GM12878 (cell line): ENCODE measurements around the gene ELANE. TPM values are rescaled to one million over a fixed set of nuclear protein-coding genes. Genes with fewer than 3 reads are reported as not detected.
"Not testable (repeated sequence)": the region's sequence is repeated elsewhere in the genome, so short reads cannot be mapped to it uniquely, and the experiment has no call there.

Source experiments
- ATAC-seq: fragments of 200-7000 bp; cut with Tn5 transposase; 3 replicates; pipeline ENCODE4 v1.9.1; 2020; ENCODE audit warnings: mild to moderate bottlenecking, moderate library complexity
- BruUV-seq: library from RNA; stranded (reverse); fragments of 400-500 nt; replicated peaks from 2 replicates; lab custom pipeline; 2021; lab: Mats Ljungman, UMichigan
- CTCF ChIA-PET: fragments of 300-600 bp; sonication (Branson Sonifier 250); formaldehyde crosslinking; extraction: SDS; loops from one replicate; lab custom pipeline; 2021; ENCODE audit warnings: inconsistent platforms; lab: Yijun Ruan, JAX
- POLR2A ChIA-PET: fragments of 350-600 bp; formaldehyde crosslinking; extraction: SDS; loops from one replicate; lab custom pipeline; 2021; ENCODE audit warnings: inconsistent platforms; lab: Charles Lee
- RAD21 ChIA-PET: fragments of 300-600 bp; sonication (Branson Sonifier 250); formaldehyde crosslinking; loops from one replicate; lab custom pipeline; 2023; ENCODE audit warnings: antibody characterized with exemption; ENCODE audit not compliant: unreplicated experiment; lab: Charles Lee
- SMC1A ChIA-PET: fragments of 300-600 bp; sonication (Branson Sonifier 250); formaldehyde crosslinking; loops from one replicate; lab custom pipeline; 2023; ENCODE audit not compliant: unreplicated experiment, uncharacterized antibody; lab: Charles Lee
- DNase-seq: peaks from one replicate; pipeline ENCODE4 v3.0.0-alpha.2; 2011; ENCODE audit warnings: low read depth, low spot score
- FAIRE-seq: peaks from 3 replicates; lab custom pipeline; 2011; peaks lifted over from hg19 to GRCh38; lab: Jason Lieb, UNC
- H2AFZ ChIP-seq: 2 replicates; pipeline ENCODE4 v1.6.0; 2011; ENCODE audit warnings: low read depth, low read length, control low read depth; ENCODE audit not compliant: control insufficient read depth
- H3K27ac ChIP-seq: 2 replicates; pipeline ENCODE4 v1.5.1; 2011; ENCODE audit warnings: control low read depth; ENCODE audit not compliant: control insufficient read depth, insufficient read depth
- H3K27me3 ChIP-seq, 2 experiments: replicated peaks in 1 of 2; 2 replicates each; pipeline versions ENCODE4 v1.6.0 to v1.6.1; 2011; ENCODE audit warnings: low read length in 1 of 2; ENCODE audit not compliant: control insufficient read depth in 2 of 2, insufficient read depth in 2 of 2
- H3K36me3 ChIP-seq, 2 experiments: 2 replicates each; pipeline ENCODE4 v1.5.1; 2011; ENCODE audit warnings: low read length in 1 of 2; ENCODE audit not compliant: control insufficient read depth in 2 of 2, insufficient read depth in 2 of 2
- H3K4me1 ChIP-seq: 2 replicates; pipeline ENCODE4 v1.6.1; 2011; ENCODE audit warnings: mild to moderate bottlenecking, low read length, moderate library complexity, mixed read lengths; ENCODE audit not compliant: control insufficient read depth, insufficient read depth
- H3K4me2 ChIP-seq: 2 replicates; pipeline ENCODE4 v1.6.0; 2011; ENCODE audit warnings: control low read depth; ENCODE audit not compliant: control insufficient read depth, insufficient read depth
- H3K4me3 ChIP-seq: fragments of 200-600 bp; sonication (generic); 2 replicates; pipeline ENCODE4 v1.5.1; 2016
- H3K79me2 ChIP-seq: 2 replicates; pipeline ENCODE4 v1.6.0; 2011; ENCODE audit warnings: low read length; ENCODE audit not compliant: control insufficient read depth, insufficient read depth
- H3K9ac ChIP-seq: 2 replicates; pipeline ENCODE4 v1.8.0; 2011; ENCODE audit warnings: low read length, control low read depth, mixed read lengths; ENCODE audit not compliant: control insufficient read depth, insufficient read depth
- H3K9me3 ChIP-seq: replicated peaks from 3 replicates; pipeline ENCODE4 v1.5.1; 2011; ENCODE audit warnings: mild to moderate bottlenecking, low read length; ENCODE audit not compliant: control insufficient read depth, insufficient read depth
- H4K20me1 ChIP-seq: 2 replicates; pipeline ENCODE4 v1.6.0; 2011; ENCODE audit not compliant: control insufficient read depth, insufficient read depth
- JUND ChIP-seq: IDR thresholded peaks from 2 replicates; pipeline ENCODE4 v1.6.1; 2012; ENCODE audit warnings: low read depth, mild to moderate bottlenecking, low read length, improper control_type of control experiment, moderate library complexity
- MTA2 ChIP-seq: fragments of 450-650 bp; IDR thresholded peaks from 2 replicates; pipeline ENCODE4 v1.6.1; 2016; ENCODE audit warnings: low read depth, mild to moderate bottlenecking, moderate library complexity
- SUZ12 ChIP-seq: fragments of 200-600 bp; sonication (generic); IDR thresholded peaks from one replicate; pipeline ENCODE4 v1.6.1; 2018; ENCODE audit warnings: antibody characterized with exemption, mild to moderate bottlenecking; ENCODE audit not compliant: unreplicated experiment
- YBX1 ChIP-seq: fragments of 450-650 bp; IDR thresholded peaks from 2 replicates; pipeline ENCODE4 v1.6.1; 2016; ENCODE audit warnings: antibody characterized with exemption
- WGBS: methylation state at CpG from one replicate; pipeline ENCODE4 v1.1.6; 2016; ENCODE audit warnings: low lambda C conversion rate; ENCODE audit not compliant: insufficient replicate concordance, insufficient coverage; ENCODE audit errors: missing lambda C conversion rate; 5-methylcytosine and 5-hydroxymethylcytosine counted together
- in situ Hi-C: fragments of 300-500 bp; cut with MboI; formaldehyde crosslinking; loops from 9 replicates; pipeline ENCODE4 v1.14.3; 2018; ENCODE audit warnings: mixed read lengths
- intact Hi-C: fragments of 100-400 bp; cut with micrococcal nuclease; formaldehyde crosslinking; loops from one replicate; pipeline ENCODE4 v1.14.2; 2022; ENCODE audit not compliant: unreplicated experiment
- polyA plus RNA-seq, 11 experiments: library from polyadenylated mRNA; depleted of rRNA in 4 of 11; unstranded in 6 of 11; stranded (reverse) in 5 of 11; fragments of >200 nt; fragmentation: Nextera tagmentation in 4 of 11; fragmentation: Illumina TruSeq in 1 of 11; extraction: Ambion mirVana in 4 of 11; extraction: Trizol in 1 of 11; gene quantifications; 1 replicate in 1 of 11; 2 replicates in 10 of 11; pipeline versions ENCODE4 v1.2.1 to v1.2.3, GENCODE V29; 2011 to 2016; ENCODE audit warnings: inconsistent platforms in 2 of 11, missing spikeins in 2 of 11, low read depth in 1 of 11
- total RNA-seq, 4 experiments: library from RNA; depleted of rRNA in 3 of 4; stranded (reverse); fragments of >200 nt in 3 of 4; fragmentation: Illumina TruSeq in 1 of 4; extraction: Trizol in 1 of 4; gene quantifications; 2 replicates each; pipeline versions ENCODE4 v1.2.1 to v1.2.3, GENCODE V29; 2013 to 2021
- TF ChIP-seq, protein P1 (sequence below): fragments of 450-650 bp; IDR thresholded peaks from 2 replicates; pipeline ENCODE4 v1.6.1; 2017; ENCODE audit warnings: mild to moderate bottlenecking

The ELANE gene
- total and polyA plus RNA-seq, 10 of the 15 experiments (the other 5 are each of a cell fraction or from before 2014, with no cell fraction given) = not detected

GRCh38 chr19:853014-853585 is 997 bp downstream of the ELANE start (continued):
- TF ChIP-seq SUZ12 (no peak), YBX1 (no peak), JUND (no peak), MTA2 (no peak)
- TF ChIP-seq, protein P1, sequence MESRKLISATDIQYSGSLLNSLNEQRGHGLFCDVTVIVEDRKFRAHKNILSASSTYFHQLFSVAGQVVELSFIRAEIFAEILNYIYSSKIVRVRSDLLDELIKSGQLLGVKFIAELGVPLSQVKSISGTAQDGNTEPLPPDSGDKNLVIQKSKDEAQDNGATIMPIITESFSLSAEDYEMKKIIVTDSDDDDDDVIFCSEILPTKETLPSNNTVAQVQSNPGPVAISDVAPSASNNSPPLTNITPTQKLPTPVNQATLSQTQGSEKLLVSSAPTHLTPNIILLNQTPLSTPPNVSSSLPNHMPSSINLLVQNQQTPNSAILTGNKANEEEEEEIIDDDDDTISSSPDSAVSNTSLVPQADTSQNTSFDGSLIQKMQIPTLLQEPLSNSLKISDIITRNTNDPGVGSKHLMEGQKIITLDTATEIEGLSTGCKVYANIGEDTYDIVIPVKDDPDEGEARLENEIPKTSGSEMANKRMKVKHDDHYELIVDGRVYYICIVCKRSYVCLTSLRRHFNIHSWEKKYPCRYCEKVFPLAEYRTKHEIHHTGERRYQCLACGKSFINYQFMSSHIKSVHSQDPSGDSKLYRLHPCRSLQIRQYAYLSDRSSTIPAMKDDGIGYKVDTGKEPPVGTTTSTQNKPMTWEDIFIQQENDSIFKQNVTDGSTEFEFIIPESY = no peak

- H3K4me2 ChIP-seq, H3K4me3 ChIP-seq, DNase-seq, intact Hi-C loops, POLR2A ChIA-PET, ATAC-seq, H3K36me3 ChIP-seq, H3K27me3 ChIP-seq, SMC1A ChIA-PET, H3K9me3 ChIP-seq, BruUV-seq, H4K20me1 ChIP-seq, H3K79me2 ChIP-seq, FAIRE-seq, H3K4me1 ChIP-seq, H3K9ac ChIP-seq, H2AFZ ChIP-seq, in situ Hi-C loops, H3K27ac ChIP-seq: not testable (repeated sequence)
- RAD21 ChIA-PET = interaction anchor here (0.7 kb wide), 1 partner anchor 75 kb away, joined by 3 read pairs; no protein-coding TSS in a partner anchor
- CTCF ChIA-PET = interaction anchor here (2.2 kb wide), 1 partner anchor 10 kb away, joined by 8 read pairs; no protein-coding TSS in a partner anchor
- 60% methylated on average over 11 of the region's 17 CpGs for WGBS
Measured at GRCh38 chr19:853614-854220, 1.6 kb downstream of the ELANE start.
